Measurements from ENCODE around the gene USP14. TPM values are rescaled to one million over a fixed set of nuclear protein-coding genes. Genes with fewer than 3 reads are reported as not detected.

USP14 gene
- total and polyA plus RNA-seq, 2 experiments from 2014 or later = 82.4 to 83.5 TPM

- Mint-ChIP-seq H3K27me3 (ENCODE audit: insufficient read depth, low read depth, poor library complexity) (peaks cover 2% of the 10 kb centered on the region), H3K36me3 (ENCODE audit: low read depth) (peaks cover 29% of the 10 kb centered on the region), H3K9me3 (no peaks in the 10 kb centered on the region; the same call in 2 of the 3 replicates), H3K4me3 (no peak overlapping the region), H3K4me1 (no peaks in the 10 kb centered on the region), H3K27ac (no peak overlapping the region)
- ATAC-seq (no peak), DNase-seq (ENCODE audit: low spot score) (no peak)
- H3K36me3 ChIP-seq (ENCODE audit: insufficient read depth) = peaks cover 16% of the 10 kb centered on the region
- no peak for TF ChIP-seq CREB1 (CRISPR knock-in tag; IDR thresholded peaks at IDR 0.05; ENCODE audit: low read depth)
- TF ChIP-seq ZNF331 (CRISPR knock-in tag; IDR thresholded peaks at IDR 0.05; ENCODE audit: low read depth) = no peak
- no peaks in the 10 kb centered on the region for H3F3A ChIP-seq (replicated peaks; ENCODE audit: low read depth)
- H3K9me2 ChIP-seq (ENCODE audit: insufficient read depth) = no peaks in the 10 kb centered on the region
- no peak overlapping the region for H3K4me2 ChIP-seq
- no peak overlapping the region for H3K4me3 ChIP-seq
- no peaks in the 10 kb centered on the region for H3K4me1 ChIP-seq (ENCODE audit: insufficient read depth)
- H3K27me3 ChIP-seq (ENCODE audit: insufficient read depth) = no peaks in the 10 kb centered on the region
- H3K27ac ChIP-seq (ENCODE audit: low read depth) = no peak overlapping the region
- peaks cover 8% of the 10 kb centered on the region; the same call in 1 of the 2 replicates for H4K20me1 ChIP-seq (replicated peaks; ENCODE audit: insufficient read depth)
- no peak overlapping the region for H2AFZ ChIP-seq
- peaks cover 76% of the 10 kb centered on the region for H3K79me2 ChIP-seq (replicated peaks; ENCODE audit: insufficient read depth)
Measured at GRCh38 chr18:181711-182110, 23.4 kb downstream of the USP14 start.

DNA sequence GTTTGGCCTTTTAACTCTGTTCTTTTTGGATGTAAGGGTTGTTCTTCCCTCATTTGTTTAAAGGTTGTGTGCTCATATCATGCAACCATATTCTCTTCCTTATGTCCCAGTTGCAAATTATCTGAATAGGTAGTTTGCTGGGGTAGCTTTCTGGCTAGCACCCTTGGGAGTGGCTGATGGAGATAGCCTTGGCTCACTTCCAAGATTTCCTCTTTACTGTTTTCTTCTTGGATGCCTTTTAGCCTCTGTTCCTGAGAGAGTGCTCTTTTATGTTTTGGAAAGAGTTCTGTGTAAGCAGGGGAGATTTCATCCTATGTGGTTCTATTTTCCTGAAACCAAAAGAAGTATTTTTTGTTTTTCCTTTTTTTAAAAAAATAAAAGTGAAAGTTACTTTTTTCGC is 25.4 kb downstream of the USP14 start:
- H3K4me1 Mint-ChIP-seq = no peaks in the 10 kb centered on the region
- H3K27me3 Mint-ChIP-seq (ENCODE audit: insufficient read depth, low read depth, poor library complexity) = peaks cover 2% of the 10 kb centered on the region
- Histone ChIP-seq H3K4me2 (no peak overlapping the region), H4K20me1 (replicated peaks; ENCODE audit: insufficient read depth) (peaks cover 13% of the 10 kb centered on the region; the same call in 1 of the 2 replicates), H3F3A (replicated peaks; ENCODE audit: low read depth) (no peaks in the 10 kb centered on the region), H3K4me1 (ENCODE audit: insufficient read depth) (no peaks in the 10 kb centered on the region), H3K4me3 (no peak overlapping the region), H3K27me3 (ENCODE audit: insufficient read depth) (no peaks in the 10 kb centered on the region), H3K79me2 (replicated peaks; ENCODE audit: insufficient read depth) (peaks cover 76% of the 10 kb centered on the region), H3K27ac (ENCODE audit: low read depth) (no peak overlapping the region), H3K36me3 (ENCODE audit: insufficient read depth) (peaks cover 16% of the 10 kb centered on the region), H3K9me2 (ENCODE audit: insufficient read depth) (no peaks in the 10 kb centered on the region), H2AFZ (no peak overlapping the region)
- DNase-seq (ENCODE audit: low spot score) (no peak), ATAC-seq (no peak)
- no peaks in the 10 kb centered on the region; the same call in 2 of the 3 replicates for H3K9me3 Mint-ChIP-seq
- no peak overlapping the region for H3K4me3 Mint-ChIP-seq
- no peak overlapping the region for H3K27ac Mint-ChIP-seq
- H3K36me3 Mint-ChIP-seq (ENCODE audit: low read depth) = peaks cover 29% of the 10 kb centered on the region
- TF ChIP-seq, protein P1, sequence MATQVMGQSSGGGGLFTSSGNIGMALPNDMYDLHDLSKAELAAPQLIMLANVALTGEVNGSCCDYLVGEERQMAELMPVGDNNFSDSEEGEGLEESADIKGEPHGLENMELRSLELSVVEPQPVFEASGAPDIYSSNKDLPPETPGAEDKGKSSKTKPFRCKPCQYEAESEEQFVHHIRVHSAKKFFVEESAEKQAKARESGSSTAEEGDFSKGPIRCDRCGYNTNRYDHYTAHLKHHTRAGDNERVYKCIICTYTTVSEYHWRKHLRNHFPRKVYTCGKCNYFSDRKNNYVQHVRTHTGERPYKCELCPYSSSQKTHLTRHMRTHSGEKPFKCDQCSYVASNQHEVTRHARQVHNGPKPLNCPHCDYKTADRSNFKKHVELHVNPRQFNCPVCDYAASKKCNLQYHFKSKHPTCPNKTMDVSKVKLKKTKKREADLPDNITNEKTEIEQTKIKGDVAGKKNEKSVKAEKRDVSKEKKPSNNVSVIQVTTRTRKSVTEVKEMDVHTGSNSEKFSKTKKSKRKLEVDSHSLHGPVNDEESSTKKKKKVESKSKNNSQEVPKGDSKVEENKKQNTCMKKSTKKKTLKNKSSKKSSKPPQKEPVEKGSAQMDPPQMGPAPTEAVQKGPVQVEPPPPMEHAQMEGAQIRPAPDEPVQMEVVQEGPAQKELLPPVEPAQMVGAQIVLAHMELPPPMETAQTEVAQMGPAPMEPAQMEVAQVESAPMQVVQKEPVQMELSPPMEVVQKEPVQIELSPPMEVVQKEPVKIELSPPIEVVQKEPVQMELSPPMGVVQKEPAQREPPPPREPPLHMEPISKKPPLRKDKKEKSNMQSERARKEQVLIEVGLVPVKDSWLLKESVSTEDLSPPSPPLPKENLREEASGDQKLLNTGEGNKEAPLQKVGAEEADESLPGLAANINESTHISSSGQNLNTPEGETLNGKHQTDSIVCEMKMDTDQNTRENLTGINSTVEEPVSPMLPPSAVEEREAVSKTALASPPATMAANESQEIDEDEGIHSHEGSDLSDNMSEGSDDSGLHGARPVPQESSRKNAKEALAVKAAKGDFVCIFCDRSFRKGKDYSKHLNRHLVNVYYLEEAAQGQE (IDR thresholded peaks at IDR 0.05; ENCODE audit: unreplicated experiment) = no peak
- TF ChIP-seq CREB1 (CRISPR knock-in tag; IDR thresholded peaks at IDR 0.05; ENCODE audit: low read depth) (no peak), ZNF331 (CRISPR knock-in tag; IDR thresholded peaks at IDR 0.05; ENCODE audit: low read depth) (no peak), NANOG (IDR thresholded peaks at IDR 0.05; ENCODE audit: borderline replicate concordance) (no peak), JUNB (IDR thresholded peaks at IDR 0.05; ENCODE audit: unreplicated experiment) (no peak), EZH2 (IDR thresholded peaks at IDR 0.05; ENCODE audit: low read depth, unreplicated experiment) (no peak), STAT1 (IDR thresholded peaks at IDR 0.05; ENCODE audit: unreplicated experiment) (no peak), ZNF114 (CRISPR knock-in tag; IDR thresholded peaks at IDR 0.05) (no peak), EZH2phosphoT487 (IDR thresholded peaks at IDR 0.05; ENCODE audit: unreplicated experiment) (no peak)
- TF ChIP-seq, protein P2, sequence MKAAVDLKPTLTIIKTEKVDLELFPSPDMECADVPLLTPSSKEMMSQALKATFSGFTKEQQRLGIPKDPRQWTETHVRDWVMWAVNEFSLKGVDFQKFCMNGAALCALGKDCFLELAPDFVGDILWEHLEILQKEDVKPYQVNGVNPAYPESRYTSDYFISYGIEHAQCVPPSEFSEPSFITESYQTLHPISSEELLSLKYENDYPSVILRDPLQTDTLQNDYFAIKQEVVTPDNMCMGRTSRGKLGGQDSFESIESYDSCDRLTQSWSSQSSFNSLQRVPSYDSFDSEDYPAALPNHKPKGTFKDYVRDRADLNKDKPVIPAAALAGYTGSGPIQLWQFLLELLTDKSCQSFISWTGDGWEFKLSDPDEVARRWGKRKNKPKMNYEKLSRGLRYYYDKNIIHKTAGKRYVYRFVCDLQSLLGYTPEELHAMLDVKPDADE (IDR thresholded peaks at IDR 0.05) = no peak
- TF ChIP-seq, protein P3, sequence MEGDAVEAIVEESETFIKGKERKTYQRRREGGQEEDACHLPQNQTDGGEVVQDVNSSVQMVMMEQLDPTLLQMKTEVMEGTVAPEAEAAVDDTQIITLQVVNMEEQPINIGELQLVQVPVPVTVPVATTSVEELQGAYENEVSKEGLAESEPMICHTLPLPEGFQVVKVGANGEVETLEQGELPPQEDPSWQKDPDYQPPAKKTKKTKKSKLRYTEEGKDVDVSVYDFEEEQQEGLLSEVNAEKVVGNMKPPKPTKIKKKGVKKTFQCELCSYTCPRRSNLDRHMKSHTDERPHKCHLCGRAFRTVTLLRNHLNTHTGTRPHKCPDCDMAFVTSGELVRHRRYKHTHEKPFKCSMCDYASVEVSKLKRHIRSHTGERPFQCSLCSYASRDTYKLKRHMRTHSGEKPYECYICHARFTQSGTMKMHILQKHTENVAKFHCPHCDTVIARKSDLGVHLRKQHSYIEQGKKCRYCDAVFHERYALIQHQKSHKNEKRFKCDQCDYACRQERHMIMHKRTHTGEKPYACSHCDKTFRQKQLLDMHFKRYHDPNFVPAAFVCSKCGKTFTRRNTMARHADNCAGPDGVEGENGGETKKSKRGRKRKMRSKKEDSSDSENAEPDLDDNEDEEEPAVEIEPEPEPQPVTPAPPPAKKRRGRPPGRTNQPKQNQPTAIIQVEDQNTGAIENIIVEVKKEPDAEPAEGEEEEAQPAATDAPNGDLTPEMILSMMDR (conservative IDR thresholded peaks at IDR 0.05; ENCODE audit: low read depth in 2 of 2) = no peak

Data from GM23338 (cell line).